HCT116 (cell line): Measurements from ENCODE around the gene FBN1.

Source experiments
- CEBPB ChIP-seq: IDR thresholded peaks from 2 replicates; pipeline ENCODE4 v1.6.1; 2012; ENCODE audit warnings: low read depth
- EGR1 ChIP-seq: IDR thresholded peaks from 2 replicates; pipeline ENCODE4 v1.6.1; 2012; ENCODE audit warnings: low read depth
- POLR2A ChIP-seq: IDR thresholded peaks from 2 replicates; pipeline ENCODE4 v1.7.0; 2011; ENCODE audit warnings: borderline replicate concordance; ENCODE audit not compliant: insufficient read depth, insufficient read length; ENCODE audit errors: extremely low read depth
- SRF ChIP-seq: IDR thresholded peaks from 2 replicates; pipeline ENCODE4 v1.6.1; 2012; ENCODE audit warnings: low read depth
- YY1 ChIP-seq: IDR thresholded peaks from 2 replicates; pipeline ENCODE4 v1.6.1; 2011; ENCODE audit warnings: low read length, low read depth, moderate library complexity, mild to moderate bottlenecking; ENCODE audit not compliant: insufficient replicate concordance; ENCODE audit errors: extremely low read depth
- TF ChIP-seq, protein P1 (sequence below), 3 experiments: fragments of 200-600 bp in 1 of 3; sonication (generic) in 1 of 3; IDR thresholded peaks in 2 of 3; conservative IDR thresholded peaks in 1 of 3; 2 replicates each; pipeline ENCODE4 v1.5.1; 2012 to 2017; ENCODE audit warnings: low read depth in 2 of 3, low read length in 2 of 3, antibody characterized with exemption in 1 of 3, borderline replicate concordance in 1 of 3, control low read depth in 1 of 3, mild to moderate bottlenecking in 1 of 3, mixed read lengths in 1 of 3, mixed run types in 1 of 3, moderate library complexity in 1 of 3; ENCODE audit not compliant: insufficient read depth in 1 of 3
- TF ChIP-seq, protein P2 (sequence below): IDR thresholded peaks from 2 replicates; pipeline ENCODE4 v1.6.1; 2011; ENCODE audit warnings: mild to moderate bottlenecking, low read length, moderate library complexity; ENCODE audit not compliant: insufficient replicate concordance; ENCODE audit errors: extremely low read depth

DNA sequence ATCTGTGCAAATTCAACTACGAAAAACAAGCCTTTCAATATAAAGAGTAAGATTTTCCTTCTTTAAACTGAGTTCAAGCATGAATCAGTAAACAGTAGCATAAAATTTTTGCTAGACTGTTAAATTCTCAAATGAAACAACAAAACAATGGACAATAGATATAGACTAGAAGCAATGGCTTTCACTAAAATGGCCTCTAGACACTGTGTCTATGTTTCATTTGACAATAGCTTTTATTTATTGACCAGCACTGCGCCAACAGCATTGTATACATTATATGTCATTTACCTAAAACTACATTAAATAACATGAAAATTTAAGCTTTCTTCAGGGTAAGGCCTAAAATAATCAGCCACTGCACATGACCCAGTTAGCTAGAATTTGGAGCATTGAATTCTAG lies 165.8 kb downstream of the FBN1 start:
- TF ChIP-seq, protein P1, sequence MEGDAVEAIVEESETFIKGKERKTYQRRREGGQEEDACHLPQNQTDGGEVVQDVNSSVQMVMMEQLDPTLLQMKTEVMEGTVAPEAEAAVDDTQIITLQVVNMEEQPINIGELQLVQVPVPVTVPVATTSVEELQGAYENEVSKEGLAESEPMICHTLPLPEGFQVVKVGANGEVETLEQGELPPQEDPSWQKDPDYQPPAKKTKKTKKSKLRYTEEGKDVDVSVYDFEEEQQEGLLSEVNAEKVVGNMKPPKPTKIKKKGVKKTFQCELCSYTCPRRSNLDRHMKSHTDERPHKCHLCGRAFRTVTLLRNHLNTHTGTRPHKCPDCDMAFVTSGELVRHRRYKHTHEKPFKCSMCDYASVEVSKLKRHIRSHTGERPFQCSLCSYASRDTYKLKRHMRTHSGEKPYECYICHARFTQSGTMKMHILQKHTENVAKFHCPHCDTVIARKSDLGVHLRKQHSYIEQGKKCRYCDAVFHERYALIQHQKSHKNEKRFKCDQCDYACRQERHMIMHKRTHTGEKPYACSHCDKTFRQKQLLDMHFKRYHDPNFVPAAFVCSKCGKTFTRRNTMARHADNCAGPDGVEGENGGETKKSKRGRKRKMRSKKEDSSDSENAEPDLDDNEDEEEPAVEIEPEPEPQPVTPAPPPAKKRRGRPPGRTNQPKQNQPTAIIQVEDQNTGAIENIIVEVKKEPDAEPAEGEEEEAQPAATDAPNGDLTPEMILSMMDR (IDR thresholded peaks at IDR 0.05 in 2 of 3, conservative IDR thresholded peaks at IDR 0.05 in 1 of 3; ENCODE audit: borderline replicate concordance in 1 of 3, insufficient read depth in 1 of 3, low read depth in 2 of 3, low read length in 2 of 3) = no peak
- TF ChIP-seq POLR2A (no peak), EGR1 (no peak), YY1 (no peak), CEBPB (no peak), SRF (no peak)
- TF ChIP-seq, protein P2, sequence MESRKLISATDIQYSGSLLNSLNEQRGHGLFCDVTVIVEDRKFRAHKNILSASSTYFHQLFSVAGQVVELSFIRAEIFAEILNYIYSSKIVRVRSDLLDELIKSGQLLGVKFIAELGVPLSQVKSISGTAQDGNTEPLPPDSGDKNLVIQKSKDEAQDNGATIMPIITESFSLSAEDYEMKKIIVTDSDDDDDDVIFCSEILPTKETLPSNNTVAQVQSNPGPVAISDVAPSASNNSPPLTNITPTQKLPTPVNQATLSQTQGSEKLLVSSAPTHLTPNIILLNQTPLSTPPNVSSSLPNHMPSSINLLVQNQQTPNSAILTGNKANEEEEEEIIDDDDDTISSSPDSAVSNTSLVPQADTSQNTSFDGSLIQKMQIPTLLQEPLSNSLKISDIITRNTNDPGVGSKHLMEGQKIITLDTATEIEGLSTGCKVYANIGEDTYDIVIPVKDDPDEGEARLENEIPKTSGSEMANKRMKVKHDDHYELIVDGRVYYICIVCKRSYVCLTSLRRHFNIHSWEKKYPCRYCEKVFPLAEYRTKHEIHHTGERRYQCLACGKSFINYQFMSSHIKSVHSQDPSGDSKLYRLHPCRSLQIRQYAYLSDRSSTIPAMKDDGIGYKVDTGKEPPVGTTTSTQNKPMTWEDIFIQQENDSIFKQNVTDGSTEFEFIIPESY = no peak
